Endothelial cell of umbilical vein (primary cell): ENCODE measurements around the gene TMEM204.

Experiments used
- CTCF ChIP-seq, 2 donors: IDR thresholded peaks; 1 replicate in 1 of 2; 2 replicates in 1 of 2; pipeline ENCODE4 v1.5.1; 2011; ENCODE audit warnings: low read length in 2 of 2, mild to moderate bottlenecking in 2 of 2, moderate library complexity in 2 of 2, control low read depth in 1 of 2, inconsistent platforms in 1 of 2, low read depth in 1 of 2; ENCODE audit not compliant: insufficient read depth in 1 of 2; ENCODE audit errors: extremely low read depth in 1 of 2
- EZH2 ChIP-seq: IDR thresholded peaks from 2 replicates; pipeline ENCODE4 v1.6.1; 2012; ENCODE audit warnings: borderline replicate concordance, low read depth, mild to moderate bottlenecking, moderate library complexity, low read length, inconsistent platforms; ENCODE audit not compliant: severe bottlenecking
- FOS ChIP-seq: IDR thresholded peaks from 2 replicates; pipeline ENCODE4 v1.6.1; 2011; ENCODE audit warnings: mild to moderate bottlenecking, low read length, moderate library complexity, borderline replicate concordance; ENCODE audit not compliant: insufficient read depth
- GATA2 ChIP-seq: IDR thresholded peaks from 2 replicates; pipeline ENCODE4 v1.7.0; 2011; ENCODE audit warnings: low read depth, mild to moderate bottlenecking, moderate library complexity, mixed read lengths, low read length; ENCODE audit not compliant: insufficient read length, insufficient read depth
- JUN ChIP-seq: IDR thresholded peaks from 2 replicates; pipeline ENCODE4 v1.6.1; 2011; ENCODE audit warnings: borderline replicate concordance, low read depth; ENCODE audit not compliant: insufficient read length, insufficient read depth
- MAX ChIP-seq: IDR thresholded peaks from 2 replicates; pipeline ENCODE4 v1.6.1; 2011; ENCODE audit not compliant: insufficient read depth, insufficient read length
- MYC ChIP-seq: IDR thresholded peaks from one replicate; pipeline ENCODE4 v1.6.1; 2011; ENCODE audit warnings: mild to moderate bottlenecking, low read depth, low read length
- POLR2A ChIP-seq: IDR thresholded peaks from 2 replicates; pipeline ENCODE4 v1.6.1; 2012; ENCODE audit warnings: low read depth, mild to moderate bottlenecking, control low read depth, low read length
- POLR2AphosphoS5 ChIP-seq: IDR thresholded peaks from 2 replicates; pipeline ENCODE4 v1.6.1; 2012; ENCODE audit warnings: low read depth, mild to moderate bottlenecking, control low read depth, low read length, moderate library complexity; ENCODE audit not compliant: insufficient read depth

DNA sequence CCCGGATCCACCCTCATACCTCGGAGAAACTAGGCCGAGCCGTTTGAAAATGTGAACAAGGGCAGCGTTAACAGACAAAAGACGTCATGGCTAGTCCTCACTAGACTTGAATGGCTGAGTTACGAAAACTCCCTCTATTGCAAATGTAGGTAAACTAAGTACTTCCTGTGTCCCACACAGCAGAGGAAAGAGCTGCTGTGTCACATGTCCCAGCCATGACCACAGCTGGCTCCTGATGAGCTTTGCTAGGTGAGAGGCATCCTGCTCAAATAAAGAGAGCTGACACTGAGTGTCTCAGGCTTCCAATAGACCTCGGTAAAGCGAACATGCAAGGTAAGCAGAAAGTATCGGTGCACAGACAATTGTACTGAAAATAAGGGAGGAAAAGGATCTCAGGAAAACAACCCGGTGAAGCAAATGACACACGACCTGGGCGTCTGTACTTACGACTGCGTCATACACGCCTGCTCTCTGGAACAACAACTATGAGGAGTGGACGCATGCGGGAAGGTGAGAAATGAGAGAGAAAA, 26.0 kb downstream of the TMEM204 start:
- TF ChIP-seq CTCF (IDR thresholded peaks at IDR 0.05; ENCODE audit: extremely low read depth in 1 of 2, insufficient read depth in 1 of 2, low read depth in 1 of 2, low read length in 2 of 2): no peak
- no peak for TF ChIP-seq POLR2AphosphoS5
- no peak for TF ChIP-seq EZH2
- no peak for TF ChIP-seq POLR2A
- TF ChIP-seq GATA2: no peak
- no peak for TF ChIP-seq MYC
- TF ChIP-seq MAX: no peak
- no peak for TF ChIP-seq JUN
- no peak for TF ChIP-seq FOS
